ENCODE data around the gene TTYH2.

DNA sequence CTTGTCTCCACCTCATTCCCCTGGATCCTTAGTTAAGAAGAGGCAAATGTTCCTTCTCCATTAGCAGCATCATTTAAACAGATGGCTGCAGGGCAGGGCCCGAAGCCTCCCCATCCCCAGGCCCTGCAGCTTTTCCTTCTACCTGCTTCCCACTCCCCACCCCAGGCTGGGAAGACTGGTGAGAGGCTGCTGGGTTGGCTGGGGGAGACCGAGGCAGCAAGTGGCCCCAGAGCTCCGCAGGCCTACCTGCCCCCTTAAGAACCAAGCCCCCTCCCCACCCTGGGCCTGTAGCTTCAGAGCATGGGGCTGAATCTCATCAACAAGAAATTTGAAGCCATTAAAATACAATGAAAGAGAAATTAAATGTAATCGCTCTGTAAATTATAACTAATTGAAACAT is 32.0 kb upstream of the TTYH2 start:
- TF ChIP-seq, protein P1, sequence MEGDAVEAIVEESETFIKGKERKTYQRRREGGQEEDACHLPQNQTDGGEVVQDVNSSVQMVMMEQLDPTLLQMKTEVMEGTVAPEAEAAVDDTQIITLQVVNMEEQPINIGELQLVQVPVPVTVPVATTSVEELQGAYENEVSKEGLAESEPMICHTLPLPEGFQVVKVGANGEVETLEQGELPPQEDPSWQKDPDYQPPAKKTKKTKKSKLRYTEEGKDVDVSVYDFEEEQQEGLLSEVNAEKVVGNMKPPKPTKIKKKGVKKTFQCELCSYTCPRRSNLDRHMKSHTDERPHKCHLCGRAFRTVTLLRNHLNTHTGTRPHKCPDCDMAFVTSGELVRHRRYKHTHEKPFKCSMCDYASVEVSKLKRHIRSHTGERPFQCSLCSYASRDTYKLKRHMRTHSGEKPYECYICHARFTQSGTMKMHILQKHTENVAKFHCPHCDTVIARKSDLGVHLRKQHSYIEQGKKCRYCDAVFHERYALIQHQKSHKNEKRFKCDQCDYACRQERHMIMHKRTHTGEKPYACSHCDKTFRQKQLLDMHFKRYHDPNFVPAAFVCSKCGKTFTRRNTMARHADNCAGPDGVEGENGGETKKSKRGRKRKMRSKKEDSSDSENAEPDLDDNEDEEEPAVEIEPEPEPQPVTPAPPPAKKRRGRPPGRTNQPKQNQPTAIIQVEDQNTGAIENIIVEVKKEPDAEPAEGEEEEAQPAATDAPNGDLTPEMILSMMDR (IDR thresholded peaks at IDR 0.05), result no peak
- no peak for TF ChIP-seq POLR2A (IDR thresholded peaks at IDR 0.05)
- no peak for TF ChIP-seq POLR2AphosphoS5 (IDR thresholded peaks at IDR 0.05)
